Measurements from ENCODE around the gene MT1H. TPM values are rescaled to one million over a fixed set of nuclear protein-coding genes. Genes with fewer than 3 reads are reported as not detected.
A peak's percentile ranks its signal among the peaks of the same experiment; 100 is the strongest.

Gene MT1H
- total and polyA plus RNA-seq, 2 of the 13 experiments (the other 11 are each of a cell fraction or from before 2014, with no cell fraction given): 0.60 TPM; not detected in 1

DNA sequence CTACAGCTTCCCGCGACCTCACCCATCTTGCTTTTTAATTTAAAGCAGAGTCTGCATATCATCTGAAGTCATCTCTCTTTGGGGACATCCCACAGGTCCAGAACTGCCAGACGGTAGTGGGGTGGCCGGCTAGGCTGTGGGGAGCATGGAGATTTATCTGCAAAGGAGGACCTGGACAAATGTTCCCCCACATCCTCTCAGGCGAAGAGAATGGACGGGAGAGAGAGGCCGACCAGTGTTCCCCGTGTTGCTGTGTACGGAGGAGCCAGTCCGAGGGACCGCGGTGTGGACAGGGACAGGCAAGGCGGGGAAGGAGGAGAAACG lies 37.8 kb upstream of the MT1H start (continued):
- 0 out of 2 replicates have a peak, but pooled peaks have one; percentile 64 for TF ChIP-seq ZNF280D (CRISPR knock-in tag; IDR thresholded peaks at IDR 0.05)

- intact Hi-C loops (cut with micrococcal nuclease; ENCODE audit: unreplicated experiment) (no loop called here), in situ Hi-C loops (cut with HindIII; ENCODE audit: extremely low pct_ligation_motif_present, low pct_unique_long_range_greater_than_20kb) (no loop called here)
- ChIA-PET POLR2A (no interaction called here), CTCF (ENCODE audit: low intra/inter-chr PET ratio, low total read pairs) (no interaction called here)
- peak within 1 kb of the TSS; percentile 41 to 73 (median 54); a peak in 4 of 6 replicates for H3K4me3 ChIP-seq (replicated peaks in 1 of 3; ENCODE audit: insufficient read depth in 1 of 3, low read depth in 2 of 3, low read length in 3 of 3)
- no peak for DNase-seq (ENCODE audit: low spot score)
- no peaks in the 10 kb centered on the region for H3K79me2 ChIP-seq (ENCODE audit: insufficient read depth, low read length)
- no peak within 1 kb of the TSS for H3K27ac ChIP-seq (ENCODE audit: extremely low read length, insufficient read depth, low read length)
- H3K4me1 ChIP-seq (ENCODE audit: insufficient read depth, low read length): peaks cover 24% of the 10 kb centered on the region
- peak within 1 kb of the TSS; percentile 7; the same call in 1 of the 2 replicates for H3K9ac ChIP-seq (ENCODE audit: insufficient read depth, low read depth, low read length)
- H3K36me3 ChIP-seq (replicated peaks in 1 of 2; ENCODE audit: control insufficient read depth in 1 of 2, insufficient read depth in 2 of 2, low read length in 2 of 2): no peaks in the 10 kb centered on the region
- no TSS peak for BruUV-seq (replicated peaks)
- no peaks in the 10 kb centered on the region for H3K9me3 ChIP-seq (ENCODE audit: low read length)
- peaks cover 8 to 83% of the 10 kb centered on the region in 2 experiments; a peak in 4 of 5 replicates for H3K27me3 ChIP-seq (ENCODE audit: control insufficient read depth in 1 of 2, insufficient read depth in 2 of 2, low read length in 2 of 2)
- under 1% methylated on average over 21 of the region's 61 CpGs for WGBS (ENCODE audit: low lambda C conversion rate)
- FAIRE-seq: no peak
- H3K4me2 ChIP-seq (ENCODE audit: low read depth, low read length): peak within 1 kb of the TSS; percentile 77
- H2AFZ ChIP-seq (ENCODE audit: low read length): no peak within 1 kb of the TSS
- H4K20me1 ChIP-seq (ENCODE audit: insufficient read depth, low read length): no peaks in the 10 kb centered on the region
- ATAC-seq: peak; percentile 72
- TF ChIP-seq ZBTB42 (CRISPR knock-in tag; IDR thresholded peaks at IDR 0.05): no peak
- no peak for TF ChIP-seq FOSL2 (CRISPR knock-in tag; IDR thresholded peaks at IDR 0.05)
- TF ChIP-seq TSC22D2 (CRISPR knock-in tag; IDR thresholded peaks at IDR 0.05; ENCODE audit: borderline replicate concordance): no peak
- 0 out of 2 replicates have a peak, but pooled peaks have one; percentile 10 for TF ChIP-seq CTCF (CRISPR knock-in tag; IDR thresholded peaks at IDR 0.05)
- TF ChIP-seq ZNF776 (CRISPR knock-in tag; IDR thresholded peaks at IDR 0.05): no peak
- TF ChIP-seq ZNF329 (CRISPR knock-in tag; IDR thresholded peaks at IDR 0.05; ENCODE audit: low read depth): no peak
- no peak for TF ChIP-seq BRCA1 (CRISPR knock-in tag; IDR thresholded peaks at IDR 0.05)
- no peak for TF ChIP-seq SOX5 (CRISPR knock-in tag; IDR thresholded peaks at IDR 0.05; ENCODE audit: borderline replicate concordance)
- TF ChIP-seq ZMYM4 (CRISPR knock-in tag; IDR thresholded peaks at IDR 0.05): no peak
- TF ChIP-seq SCMH1 (CRISPR knock-in tag; IDR thresholded peaks at IDR 0.05; ENCODE audit: borderline replicate concordance): no peak
- no peak for TF ChIP-seq NFE2L1 (CRISPR knock-in tag; IDR thresholded peaks at IDR 0.05; ENCODE audit: borderline replicate concordance)
- TF ChIP-seq, protein P1, sequence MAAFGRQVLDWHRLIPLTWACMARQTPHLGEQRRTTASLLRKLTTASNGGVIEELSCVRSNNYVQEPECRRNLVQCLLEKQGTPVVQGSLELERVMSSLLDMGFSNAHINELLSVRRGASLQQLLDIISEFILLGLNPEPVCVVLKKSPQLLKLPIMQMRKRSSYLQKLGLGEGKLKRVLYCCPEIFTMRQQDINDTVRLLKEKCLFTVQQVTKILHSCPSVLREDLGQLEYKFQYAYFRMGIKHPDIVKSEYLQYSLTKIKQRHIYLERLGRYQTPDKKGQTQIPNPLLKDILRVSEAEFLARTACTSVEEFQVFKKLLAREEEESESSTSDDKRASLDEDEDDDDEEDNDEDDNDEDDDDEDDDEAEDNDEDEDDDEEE (CRISPR knock-in tag; IDR thresholded peaks at IDR 0.05): no peak
- TF ChIP-seq NCOA5 (CRISPR knock-in tag; IDR thresholded peaks at IDR 0.05): no peak
- TF ChIP-seq ZNF451 (CRISPR knock-in tag; IDR thresholded peaks at IDR 0.05): 0 out of 2 replicates have a peak, but pooled peaks have one; percentile 24
- no peak for TF ChIP-seq ZNF383 (CRISPR knock-in tag; IDR thresholded peaks at IDR 0.05; ENCODE audit: borderline replicate concordance)
- no peak for TF ChIP-seq NFIB (CRISPR knock-in tag; IDR thresholded peaks at IDR 0.05; ENCODE audit: borderline replicate concordance)
- TF ChIP-seq ZNF235 (CRISPR knock-in tag; IDR thresholded peaks at IDR 0.05; ENCODE audit: borderline replicate concordance): no peak
Measured at GRCh38 chr16:56632156-56632847, 37.3 kb upstream of the MT1H start, which contains the start of gene MT1M. Gene MT1M, plus strand, starts transcription at chr16:56632659. Its CDS starts 73 bp downstream, at chr16:56632732.

All from HepG2 (cell line).